Testis (tissue), 3 donors: ENCODE measurements around the gene IL17RE. TPM values are rescaled to one million over a fixed set of nuclear protein-coding genes. Genes with fewer than 3 reads are reported as not detected.
"Not testable (repeated sequence)": the region's sequence is repeated elsewhere in the genome, so short reads cannot be mapped to it uniquely, and the experiment has no call there.

Experiments
- DNase-seq: peaks from one replicate; pipeline ENCODE4 v3.0.0-alpha.2; 2019
- H3K27ac ChIP-seq, 2 donors: fragments of 200-600 bp; sonication (generic); one replicate each; pipeline ENCODE4 v1.5.1; 2019
- H3K27me3 ChIP-seq: fragments of 200-600 bp; sonication (generic); one replicate; pipeline ENCODE4 v1.5.1; 2019
- H3K36me3 ChIP-seq: fragments of 200-600 bp; sonication (generic); one replicate; pipeline ENCODE4 v1.5.1; 2017; ENCODE audit warnings: low read depth; ENCODE audit errors: missing control alignments
- H3K4me1 ChIP-seq: fragments of 200-600 bp; sonication (generic); one replicate; pipeline ENCODE4 v1.5.1; 2019
- H3K4me3 ChIP-seq, 2 donors: fragments of 200-600 bp; sonication (generic); one replicate each; pipeline ENCODE4 v1.5.1; 2017 to 2019
- H3K9me3 ChIP-seq: fragments of 200-600 bp; sonication (generic); one replicate; pipeline ENCODE4 v1.5.1; 2017
- POLR2A ChIP-seq: fragments of 450-650 bp; IDR thresholded peaks from one replicate; pipeline ENCODE4 v1.6.1; 2017; ENCODE audit warnings: antibody characterized with exemption, mild to moderate bottlenecking, moderate library complexity
- WGBS, 2 donors: methylation state at CpG; one replicate each; pipeline ENCODE4 v1.1.5; 2018; 5-methylcytosine and 5-hydroxymethylcytosine counted together
- intact Hi-C: fragments of 100-400 bp; cut with DNase I; formaldehyde crosslinking; loops from one replicate; pipeline ENCODE4 v1.15.1; 2023; ENCODE audit warnings: low total_unique reads
- polyA plus RNA-seq: library from polyadenylated mRNA; stranded (reverse); fragments of 350-450 nt; fragmentation: Illumina TruSeq; extraction: RNeasy Lipid Tissue Mini Kit (QIAGEN cat#74804); gene quantifications from one replicate; pipeline ENCODE4 v1.2.3, GENCODE V29; 2014; ENCODE audit warnings: low read depth, low replicate concordance; ENCODE audit not compliant: insufficient read depth
- total RNA-seq, 2 donors: library from RNA; depleted of rRNA; stranded (reverse); fragments of >200 nt; gene quantifications; one replicate each; pipeline ENCODE4 v1.2.3, GENCODE V29; 2016
- TF ChIP-seq, protein P1 (sequence below), 3 experiments: fragments of 450-650 bp in 2 of 3; fragments of 200-600 bp in 1 of 3; sonication (generic) in 1 of 3; IDR thresholded peaks; one replicate each; pipeline ENCODE4 v1.5.1; 2016 to 2019; ENCODE audit warnings: antibody characterized with exemption in 3 of 3, mild to moderate bottlenecking in 2 of 3, moderate library complexity in 1 of 3

The IL17RE gene
- total and polyA plus RNA-seq, 3 donors from 2014 or later, result 0.43 to 1.8 (median 0.79) TPM

DNA sequence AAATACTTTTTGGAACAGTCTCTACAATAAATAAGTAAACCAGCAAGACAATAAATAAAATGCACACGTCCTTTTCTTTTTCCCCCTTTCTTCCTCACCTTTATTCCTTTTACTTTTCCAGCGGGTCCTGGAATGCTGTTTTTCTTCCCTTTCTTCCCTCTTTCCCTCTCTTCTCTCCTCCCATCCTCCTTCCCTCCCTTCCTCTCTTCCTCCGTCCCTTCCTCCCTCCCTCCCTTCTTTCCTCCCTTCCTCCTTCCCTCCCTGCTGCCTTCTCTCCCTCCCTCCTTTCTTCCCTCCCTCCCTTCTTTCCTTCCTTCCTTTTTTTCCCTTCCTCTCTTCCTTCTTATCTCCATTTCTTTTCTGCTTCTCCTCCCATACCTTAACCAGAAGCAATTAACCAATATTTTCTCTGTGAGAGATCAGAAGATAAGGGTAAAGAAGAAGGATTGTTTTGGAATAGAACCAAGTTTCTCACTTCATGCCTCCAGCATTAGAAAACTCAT, 3.3 kb upstream of the IL17RE start:
- H3K27me3 ChIP-seq, result no peaks in the 10 kb centered on the region
- 75 to 76% methylated on average over 3 of the region's 3 CpGs for WGBS, 2 donors
- H3K4me3 ChIP-seq, result no peak overlapping the region
- peaks cover 4% of the 10 kb centered on the region for H3K4me1 ChIP-seq
- H3K9me3 ChIP-seq, result no peaks in the 10 kb centered on the region
- no peak for DNase-seq
- TF ChIP-seq POLR2A, result no peak
- TF ChIP-seq, protein P1, sequence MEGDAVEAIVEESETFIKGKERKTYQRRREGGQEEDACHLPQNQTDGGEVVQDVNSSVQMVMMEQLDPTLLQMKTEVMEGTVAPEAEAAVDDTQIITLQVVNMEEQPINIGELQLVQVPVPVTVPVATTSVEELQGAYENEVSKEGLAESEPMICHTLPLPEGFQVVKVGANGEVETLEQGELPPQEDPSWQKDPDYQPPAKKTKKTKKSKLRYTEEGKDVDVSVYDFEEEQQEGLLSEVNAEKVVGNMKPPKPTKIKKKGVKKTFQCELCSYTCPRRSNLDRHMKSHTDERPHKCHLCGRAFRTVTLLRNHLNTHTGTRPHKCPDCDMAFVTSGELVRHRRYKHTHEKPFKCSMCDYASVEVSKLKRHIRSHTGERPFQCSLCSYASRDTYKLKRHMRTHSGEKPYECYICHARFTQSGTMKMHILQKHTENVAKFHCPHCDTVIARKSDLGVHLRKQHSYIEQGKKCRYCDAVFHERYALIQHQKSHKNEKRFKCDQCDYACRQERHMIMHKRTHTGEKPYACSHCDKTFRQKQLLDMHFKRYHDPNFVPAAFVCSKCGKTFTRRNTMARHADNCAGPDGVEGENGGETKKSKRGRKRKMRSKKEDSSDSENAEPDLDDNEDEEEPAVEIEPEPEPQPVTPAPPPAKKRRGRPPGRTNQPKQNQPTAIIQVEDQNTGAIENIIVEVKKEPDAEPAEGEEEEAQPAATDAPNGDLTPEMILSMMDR (IDR thresholded peaks at IDR 0.05), result no peak
- H3K27ac ChIP-seq, result no peak overlapping the region
- H3K36me3 ChIP-seq, result no peaks in the 10 kb centered on the region
- intact Hi-C loops, result no loop called here

DNA sequence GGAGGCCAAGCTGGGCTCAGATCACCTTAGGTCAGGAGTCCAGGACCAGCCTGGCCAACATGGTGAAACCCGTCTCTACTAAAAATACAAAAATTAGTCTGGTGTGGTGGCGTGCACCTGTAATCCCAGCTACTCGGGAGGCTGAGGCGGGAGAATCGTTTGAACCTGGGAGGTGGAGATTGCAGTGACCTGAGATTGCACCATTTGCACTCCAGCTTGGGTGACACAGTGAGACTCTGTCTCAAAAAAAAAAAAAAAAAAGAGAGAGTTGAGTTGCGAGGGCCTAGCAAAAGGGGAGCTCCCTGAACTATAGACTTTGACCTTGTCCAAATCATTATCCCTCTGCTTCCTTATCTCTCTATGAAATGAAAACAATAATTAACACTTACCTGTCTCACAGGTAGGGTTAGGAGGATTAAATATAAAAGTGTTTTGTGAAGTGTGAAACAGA, 1.7 kb upstream of the IL17RE start:
- intact Hi-C loops, DNase-seq, H3K4me3 ChIP-seq, H3K27ac ChIP-seq, H3K27me3 ChIP-seq, H3K9me3 ChIP-seq, H3K36me3 ChIP-seq, H3K4me1 ChIP-seq: not testable (repeated sequence)
- 87 to 93% methylated on average over 6 of the region's 6 CpGs for WGBS, 2 donors

- H3K27ac ChIP-seq, result no peak overlapping the region
- intact Hi-C loops, result no loop called here
- no peak for DNase-seq
- no peaks in the 10 kb centered on the region for H3K36me3 ChIP-seq
- no peaks in the 10 kb centered on the region for H3K9me3 ChIP-seq
- no peak overlapping the region for H3K4me3 ChIP-seq
- H3K27me3 ChIP-seq, result no peaks in the 10 kb centered on the region
- peaks cover 4% of the 10 kb centered on the region for H3K4me1 ChIP-seq
- TF ChIP-seq POLR2A, result no peak
- TF ChIP-seq, protein P1 (IDR thresholded peaks at IDR 0.05), result no peak
- 77 to 94% methylated on average over 3 to 5 of the region's 5 CpGs for WGBS, 2 donors
Observed at GRCh38 chr3:9901967-9902366, 681 bp upstream of the IL17RE start.

DNA sequence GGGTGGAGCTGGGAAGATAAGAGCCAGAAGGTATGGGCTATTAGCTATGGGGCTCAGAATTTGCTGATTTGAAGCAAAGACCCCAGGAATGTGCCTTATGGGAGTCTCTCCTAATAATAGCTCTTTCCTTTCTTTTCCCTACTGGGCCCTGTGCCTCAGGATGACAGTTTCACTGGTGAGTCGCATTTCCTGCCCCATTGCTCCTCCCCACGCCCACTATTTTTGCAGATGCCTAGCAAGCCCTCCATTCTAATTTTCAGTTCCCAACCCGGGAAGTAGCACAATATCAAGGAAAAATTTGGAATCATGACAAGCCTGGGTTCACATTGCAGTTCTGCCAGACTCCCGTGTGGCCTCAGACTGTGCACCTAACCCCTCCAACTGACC, 583 bp downstream of the IL17RE start:
- no peak overlapping the region for H3K27ac ChIP-seq
- intact Hi-C loops, result no loop called here
- H3K36me3 ChIP-seq, result no peaks in the 10 kb centered on the region
- TF ChIP-seq POLR2A, result no peak
- TF ChIP-seq, protein P1 (IDR thresholded peaks at IDR 0.05), result no peak
- H3K4me1 ChIP-seq, result no peaks in the 10 kb centered on the region
- WGBS, 2 donors, result 65% methylated on average over 4 of the region's 4 CpGs
- no peaks in the 10 kb centered on the region for H3K9me3 ChIP-seq
- no peak for DNase-seq
- H3K4me3 ChIP-seq, result no peak overlapping the region
- H3K27me3 ChIP-seq, result no peaks in the 10 kb centered on the region

DNA sequence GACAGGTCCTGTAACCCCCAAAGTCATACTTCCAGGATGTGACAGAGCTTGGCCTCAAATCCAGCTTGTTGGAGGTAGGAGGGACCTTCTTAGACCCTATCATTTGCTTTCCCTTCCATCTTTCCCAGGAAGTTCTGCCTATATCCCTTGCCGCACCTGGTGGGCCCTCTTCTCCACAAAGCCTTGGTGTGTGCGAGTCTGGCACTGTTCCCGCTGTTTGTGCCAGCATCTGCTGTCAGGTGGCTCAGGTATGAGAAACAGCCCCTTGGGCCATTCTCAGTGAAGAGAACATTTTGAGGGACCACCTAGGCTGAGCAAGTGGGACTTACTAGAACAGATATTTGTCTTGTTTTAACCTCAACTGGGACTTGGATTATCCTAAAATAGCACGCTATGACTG, 1.3 kb downstream of the IL17RE start:
- no peak for DNase-seq
- Histone ChIP-seq H3K27ac (no peak overlapping the region), H3K36me3 (no peaks in the 10 kb centered on the region), H3K9me3 (no peaks in the 10 kb centered on the region), H3K4me1 (no peaks in the 10 kb centered on the region), H3K4me3 (no peak overlapping the region), H3K27me3 (no peaks in the 10 kb centered on the region)
- intact Hi-C loops, result no loop called here
- WGBS, 2 donors, result 94 to 95% methylated on average over 4 of the region's 4 CpGs
- no peak for TF ChIP-seq POLR2A
- TF ChIP-seq, protein P1 (IDR thresholded peaks at IDR 0.05), result no peak
